HFFc6 (cell line): ENCODE measurements around the gene LAMC2. TPM values are rescaled to one million over a fixed set of nuclear protein-coding genes. Genes with fewer than 3 reads are reported as not detected.

Experiments
- DNase-seq: peaks from one replicate; pipeline ENCODE4 v3.0.0-alpha.2; 2018
- H3K27ac Mint-ChIP-seq: 2 replicates; pipeline ENCODE4 v1.8.0; 2020; ENCODE audit warnings: mild to moderate bottlenecking, mixed read lengths
- H3K27me3 Mint-ChIP-seq: 2 replicates; pipeline ENCODE4 v1.8.0; 2021; ENCODE audit warnings: mild to moderate bottlenecking, moderate library complexity, mixed read lengths; ENCODE audit not compliant: insufficient read depth
- H3K36me3 Mint-ChIP-seq: 2 replicates; pipeline ENCODE4 v1.8.0; 2021; ENCODE audit warnings: low read depth, mixed read lengths
- H3K4me1 Mint-ChIP-seq: 2 replicates; pipeline ENCODE4 v1.8.0; 2020; ENCODE audit warnings: low read depth, mixed read lengths
- H3K4me3 Mint-ChIP-seq: 2 replicates; pipeline ENCODE4 v1.8.0; 2020; ENCODE audit warnings: mild to moderate bottlenecking, moderate library complexity, mixed read lengths
- H3K9me3 Mint-ChIP-seq: 2 replicates; pipeline ENCODE4 v1.8.0; 2020; ENCODE audit warnings: mild to moderate bottlenecking, mixed read lengths
- CTCF ChIP-seq: fragments of 200-600 bp; sonication (generic); IDR thresholded peaks from 2 replicates; pipeline ENCODE4 v1.5.0; 2021; ENCODE audit warnings: antibody characterized with exemption, mild to moderate bottlenecking
- total RNA-seq, 6 experiments: library from RNA; stranded (reverse); fragmentation: NEBNext Ultra II Directional; extraction: Animal tissue kit (Norgen Biotek cat#: 25700); gene quantifications; 2 replicates in 1 of 6; 3 replicates in 5 of 6; pipeline ENCODE4 v1.2.3, GENCODE V29; 2021

LAMC2 gene
- total RNA-seq, 6 experiments from 2014 or later = 1.5 to 2.3 (median 1.7) TPM

GRCh38 chr1:183248989-183249691, 63.1 kb downstream of the LAMC2 start:
- Mint-ChIP-seq H3K36me3 (peaks cover 40% of the 10 kb centered on the region), H3K27me3 (no peaks in the 10 kb centered on the region), H3K4me1 (peaks cover 50% of the 10 kb centered on the region), H3K4me3 (no peak overlapping the region), H3K27ac (peak overlapping the region; percentile 37; the same call in 1 of the 2 replicates), H3K9me3 (peaks cover 27% of the 10 kb centered on the region)
- DNase-seq = no peak
- no peak for TF ChIP-seq CTCF

GRCh38 chr1:183249941-183250452, 63.9 kb downstream of the LAMC2 start:
- Mint-ChIP-seq H3K4me1 (peaks cover 42% of the 10 kb centered on the region), H3K9me3 (peaks cover 36% of the 10 kb centered on the region), H3K36me3 (peaks cover 48% of the 10 kb centered on the region), H3K4me3 (no peak overlapping the region), H3K27ac (no peak overlapping the region), H3K27me3 (no peaks in the 10 kb centered on the region)
- no peak for TF ChIP-seq CTCF
- DNase-seq = no peak

- Mint-ChIP-seq H3K27ac (no peak overlapping the region), H3K27me3 (no peaks in the 10 kb centered on the region), H3K36me3 (peaks cover 56% of the 10 kb centered on the region), H3K9me3 (peaks cover 45% of the 10 kb centered on the region), H3K4me1 (peaks cover 40% of the 10 kb centered on the region), H3K4me3 (no peak overlapping the region)
- no peak for TF ChIP-seq CTCF
- no peak for DNase-seq
These were observed 65.3 kb downstream of the LAMC2 start for GRCh38 chr1:183251101-183251958.

- Mint-ChIP-seq H3K9me3 (peaks cover 45% of the 10 kb centered on the region), H3K27me3 (no peaks in the 10 kb centered on the region), H3K4me1 (peaks cover 36% of the 10 kb centered on the region), H3K4me3 (no peak overlapping the region), H3K27ac (no peak overlapping the region), H3K36me3 (peaks cover 59% of the 10 kb centered on the region)
- DNase-seq = no peak
- TF ChIP-seq CTCF = no peak
These were observed 65.9 kb downstream of the LAMC2 start for GRCh38 chr1:183251959-183252450.

GRCh38 chr1:183255073-183255472, 69.0 kb downstream of the LAMC2 start:
- no peak overlapping the region for H3K27ac Mint-ChIP-seq
- H3K4me1 Mint-ChIP-seq = peaks cover 7% of the 10 kb centered on the region
- H3K27me3 Mint-ChIP-seq = no peaks in the 10 kb centered on the region
- H3K36me3 Mint-ChIP-seq = peaks cover 64% of the 10 kb centered on the region
- no peak overlapping the region for H3K4me3 Mint-ChIP-seq
- no peak for TF ChIP-seq CTCF
- no peak for DNase-seq
- H3K9me3 Mint-ChIP-seq = peaks cover 42% of the 10 kb centered on the region
